GM18498 (cell line): Measurements from ENCODE around the gene TRPM1.
A peak's percentile ranks its signal among the peaks of the same experiment; 100 is the strongest.

ENCODE experiments used
- ATAC-seq: cut with Tn5 transposase; IDR thresholded peaks from one replicate; pipeline ENCODE4 v1.9.1; 2021; ENCODE audit warnings: mild to moderate bottlenecking, moderate library complexity; ENCODE audit not compliant: unreplicated experiment

TRPM1 gene

GRCh38 chr15:30985081-30985531, 116.4 kb downstream of the TRPM1 start:
- peak; percentile 37 for ATAC-seq

GRCh38 chr15:30984542-30984941, 117.0 kb downstream of the TRPM1 start:
- ATAC-seq = peak; percentile 50

GRCh38 chr15:30984118-30984517, 117.4 kb downstream of the TRPM1 start:
- no peak for ATAC-seq

GRCh38 chr15:30979457-30979856, 122.1 kb downstream of the TRPM1 start:
- no peak for ATAC-seq

DNA sequence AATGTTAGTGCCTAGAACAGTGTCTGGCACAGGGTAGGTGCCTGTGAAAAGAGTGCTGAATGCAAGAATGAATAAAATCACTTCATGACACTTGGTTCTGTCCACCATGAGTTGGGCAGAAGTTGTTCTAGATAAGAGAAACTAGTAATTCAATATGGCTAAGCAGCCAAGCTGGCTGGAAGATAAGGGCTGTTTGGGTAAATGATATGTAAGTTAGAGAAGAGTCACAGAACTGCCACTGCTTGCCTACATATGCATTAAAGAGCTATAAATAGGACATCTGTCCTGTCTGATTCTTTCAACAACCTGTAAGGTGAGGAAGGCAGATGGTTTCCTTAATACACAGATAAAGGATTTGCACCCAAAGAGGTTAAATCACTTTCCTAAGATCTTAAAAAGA, 123.2 kb downstream of the TRPM1 start:
- no peak for ATAC-seq

DNA sequence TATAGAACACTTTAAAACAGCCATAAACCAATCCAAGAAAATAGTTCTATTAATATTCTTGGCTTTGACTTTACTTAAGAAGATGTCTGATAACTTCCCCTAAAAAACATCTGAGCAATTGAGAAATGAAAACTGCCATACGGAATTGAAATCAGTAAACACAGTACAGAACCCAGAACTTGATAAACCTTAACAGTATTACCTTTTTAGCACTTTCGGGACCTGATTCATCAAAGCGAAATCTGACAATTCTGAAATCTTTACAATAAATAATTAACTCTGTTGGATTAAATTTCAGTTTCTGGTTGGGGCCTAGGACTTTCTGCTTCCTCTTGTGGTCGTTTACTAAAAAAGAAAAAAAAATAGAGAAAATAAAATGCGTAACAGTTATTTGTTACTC, 127.4 kb downstream of the TRPM1 start:
- no peak for ATAC-seq

DNA sequence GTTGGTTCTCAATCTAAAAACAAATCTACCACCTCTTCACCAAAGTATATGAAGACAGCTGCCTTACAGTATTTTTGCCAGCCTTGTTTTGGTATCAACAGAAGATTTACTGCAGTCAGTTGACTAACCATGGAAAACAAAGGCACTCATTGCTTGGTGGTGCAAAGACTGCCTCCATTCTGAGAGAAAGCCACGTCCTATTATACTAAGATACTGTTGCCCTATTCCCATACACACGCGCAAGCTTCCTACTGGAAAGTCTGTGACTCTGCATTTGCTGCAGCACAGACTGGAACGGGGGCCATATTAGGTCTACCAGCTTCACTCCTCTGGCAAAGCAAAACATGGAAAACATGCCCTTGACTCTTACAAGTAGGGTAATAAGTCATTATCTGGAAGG, 128.1 kb downstream of the TRPM1 start:
- ATAC-seq = no peak

DNA sequence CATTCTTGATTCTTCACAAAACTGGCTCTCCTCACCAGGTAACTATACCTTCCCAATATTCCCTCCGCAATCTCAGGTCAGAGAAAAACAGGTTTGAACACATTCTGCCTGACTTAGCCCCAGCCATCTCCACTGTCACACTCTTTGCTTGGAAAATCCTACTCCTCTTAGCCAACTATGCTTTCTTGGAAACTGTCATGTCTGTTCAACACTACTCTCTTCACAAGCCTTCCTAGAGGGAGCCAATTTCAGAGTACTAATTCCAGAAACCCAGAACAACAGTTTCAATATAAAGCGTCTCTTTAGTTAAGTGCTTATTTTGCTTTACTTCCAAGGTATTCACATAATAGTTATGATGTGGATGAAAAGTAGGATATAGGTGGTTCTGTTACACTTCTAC, 131.8 kb downstream of the TRPM1 start:
- no peak for ATAC-seq

- no peak for ATAC-seq
These were observed 137.8 kb downstream of the TRPM1 start for GRCh38 chr15:30963681-30964080.

DNA sequence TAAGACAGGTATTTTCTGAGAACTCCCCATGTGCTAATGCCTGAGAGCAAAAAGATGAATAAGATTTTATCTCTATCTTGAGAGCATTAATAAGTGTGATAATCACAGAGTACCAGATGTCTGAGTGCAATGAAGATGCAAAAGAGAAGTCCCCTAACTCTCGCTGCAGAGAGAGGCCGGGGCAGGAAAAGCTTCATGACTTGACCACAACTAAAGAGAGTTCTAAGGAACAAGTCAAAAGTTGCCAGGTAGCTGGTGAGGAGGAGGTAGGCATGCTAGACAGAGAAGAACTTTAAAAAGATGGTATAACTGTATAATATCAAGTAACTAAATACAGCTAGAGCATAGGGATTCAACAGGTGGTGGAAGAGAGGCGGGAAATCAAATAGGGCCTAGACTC, 138.9 kb downstream of the TRPM1 start:
- no peak for ATAC-seq

DNA sequence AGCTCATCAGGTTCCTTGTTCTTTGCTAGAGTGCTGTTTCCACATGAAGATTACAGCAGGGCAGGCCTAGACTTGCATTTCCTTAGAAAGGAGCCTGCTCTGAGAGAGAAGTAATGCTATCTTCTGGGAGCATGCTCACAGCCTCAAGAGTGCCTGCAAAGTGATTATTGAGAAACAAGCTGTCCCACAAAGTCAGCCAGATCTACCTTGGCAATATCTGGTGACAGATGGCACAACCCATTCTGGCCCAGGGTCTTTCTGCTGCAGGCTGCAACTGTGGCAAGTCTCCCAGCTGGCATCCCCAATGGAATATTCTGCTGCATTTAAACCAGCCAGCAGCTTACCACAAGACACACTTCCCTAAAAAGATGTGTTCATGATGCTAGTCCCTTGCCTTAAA, 139.4 kb downstream of the TRPM1 start:
- ATAC-seq = no peak

- no peak for ATAC-seq
These were observed 143.3 kb downstream of the TRPM1 start for GRCh38 chr15:30958219-30958618.

DNA sequence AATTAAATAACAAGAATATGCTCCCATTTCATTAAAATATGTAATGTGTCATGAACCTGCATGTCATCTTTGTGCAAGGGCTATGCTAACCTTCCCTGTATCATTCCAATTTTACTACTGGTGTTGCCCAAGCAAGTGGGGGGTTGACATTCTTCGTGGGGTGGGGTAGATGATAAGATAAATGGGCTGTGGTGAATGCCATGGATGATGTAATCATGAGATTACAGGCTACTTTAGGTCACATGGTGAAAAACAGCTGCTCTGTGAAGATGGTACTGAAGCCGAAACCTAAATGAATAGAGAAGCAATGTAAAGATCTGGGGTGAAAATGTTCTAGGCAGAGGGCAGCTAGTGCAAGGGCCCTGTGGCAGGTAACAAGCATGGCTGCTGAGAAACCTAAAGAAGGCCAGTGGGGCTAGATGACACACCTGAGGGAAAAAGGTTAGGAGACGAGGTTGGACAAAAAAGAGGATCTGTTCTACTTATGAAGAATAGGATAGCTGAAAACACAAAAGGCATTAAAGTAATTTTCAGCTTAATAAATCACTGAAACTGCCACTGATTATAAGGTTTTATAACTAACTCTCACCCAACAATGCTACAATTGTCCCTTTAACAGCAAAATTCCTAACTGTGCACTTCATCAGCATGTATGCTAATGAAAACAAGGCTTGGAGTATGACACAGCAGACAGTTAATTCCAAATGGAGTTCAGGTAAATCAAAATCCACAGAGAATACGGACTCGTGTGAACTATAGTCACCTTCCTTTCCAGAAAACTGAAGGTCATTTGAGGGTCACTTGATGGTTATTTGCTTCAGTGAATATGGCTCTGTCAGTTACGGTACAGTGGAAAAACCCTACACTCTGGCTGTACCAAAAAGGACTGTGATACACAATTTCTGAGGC, 145.1 kb downstream of the TRPM1 start:
- ATAC-seq = no peak

DNA sequence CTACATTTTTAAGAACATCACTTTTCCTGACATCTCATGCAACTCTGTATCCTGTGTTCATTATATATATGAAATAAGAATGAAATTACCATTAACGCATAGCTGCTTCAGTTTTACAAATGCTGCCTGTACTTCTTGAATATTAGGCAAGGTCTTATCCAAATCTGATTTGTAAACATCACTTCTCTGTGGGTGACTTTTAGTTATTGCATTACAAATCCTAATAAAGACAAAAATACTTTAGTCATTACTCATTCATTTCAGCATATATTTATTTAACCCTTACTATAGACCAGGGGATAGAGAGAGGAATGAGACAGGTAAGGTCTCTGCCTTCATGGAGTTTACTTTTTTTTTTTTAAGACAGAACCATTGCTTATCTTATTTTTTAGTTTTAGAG, 146.9 kb downstream of the TRPM1 start:
- ATAC-seq = no peak

DNA sequence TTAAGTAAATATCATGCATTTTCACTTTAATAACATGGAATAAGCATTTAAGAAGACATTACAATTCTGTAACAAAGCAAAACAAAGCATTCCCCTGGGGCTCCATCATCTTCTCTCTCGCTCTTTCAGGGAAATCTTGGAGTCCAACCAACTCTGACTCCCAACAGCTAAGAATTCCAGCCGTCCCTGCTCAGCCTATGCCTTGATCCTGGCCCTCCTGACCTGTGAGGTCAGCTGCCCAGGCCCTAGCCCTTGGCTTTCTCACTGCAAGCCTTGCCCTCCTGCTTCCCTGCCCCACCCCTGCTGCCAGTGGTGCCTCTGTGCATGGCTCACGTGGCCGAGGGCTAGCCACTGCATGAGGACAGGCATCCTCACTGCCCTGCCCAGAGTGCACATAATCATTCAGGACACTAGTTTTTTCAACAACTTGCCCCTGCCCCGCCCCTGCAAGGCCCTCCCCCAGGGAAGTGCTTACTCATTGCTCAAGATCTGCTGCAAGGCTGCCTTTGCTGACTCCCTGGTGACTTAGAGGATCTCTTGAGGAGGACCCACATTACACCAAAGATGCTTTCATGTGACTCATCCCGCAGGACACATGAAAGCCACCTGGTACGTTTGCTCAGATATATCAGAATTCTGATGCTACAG, 147.7 kb downstream of the TRPM1 start:
- ATAC-seq = no peak

GRCh38 chr15:30953183-30953582, 148.3 kb downstream of the TRPM1 start:
- no peak for ATAC-seq
